A204.1 (cell line): ENCODE measurements around the gene PLA2G3.

Experiments
- FAIRE-seq: peaks from 2 replicates; lab custom pipeline; 2012; peaks lifted over from hg19 to GRCh38; lab: Jason Lieb, UNC

PLA2G3 gene

GRCh38 chr22:31085928-31086327, 54.4 kb downstream of the PLA2G3 start:
- FAIRE-seq: no peak

- no peak for FAIRE-seq
Observed at GRCh38 chr22:31085493-31085824, 54.8 kb downstream of the PLA2G3 start.

- no peak for FAIRE-seq
Observed at GRCh38 chr22:31084811-31085492, 55.4 kb downstream of the PLA2G3 start.
